ENCODE results near the gene RETREG1. TPM values are rescaled to one million over a fixed set of nuclear protein-coding genes. Genes with fewer than 3 reads are reported as not detected.
A peak's percentile ranks its signal among the peaks of the same experiment; 100 is the strongest.
"Not testable (repeated sequence)": the region's sequence is repeated elsewhere in the genome, so short reads cannot be mapped to it uniquely, and the experiment has no call there.

RETREG1 gene
- total RNA-seq, 2 donors from 2014 or later: 0.50 to 0.81 TPM

DNA sequence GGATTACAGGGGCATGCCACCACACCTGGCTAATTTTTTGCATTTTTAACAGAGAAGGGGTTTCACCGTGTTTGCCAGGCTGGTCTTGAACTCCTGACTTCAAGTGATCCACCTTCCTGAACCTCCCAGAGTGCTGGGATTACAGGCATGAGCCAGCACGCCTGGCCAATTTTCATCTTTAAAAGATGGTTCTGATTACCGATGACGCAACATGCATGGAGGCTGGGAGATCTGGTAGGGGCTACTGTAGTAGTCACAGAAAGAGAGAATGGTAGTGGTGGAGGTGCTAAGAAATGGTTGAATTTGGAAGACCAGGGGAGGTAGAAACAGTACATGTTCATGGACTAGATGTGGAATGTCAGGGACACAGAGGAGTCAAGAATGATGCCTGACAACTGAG lies 22.4 kb upstream of the RETREG1 start:
- ATAC-seq: no peak
- H3K9me3 Mint-ChIP-seq: peaks cover 9% of the 10 kb centered on the region
- no peaks in the 10 kb centered on the region for H3K4me1 Mint-ChIP-seq (ENCODE audit: low read depth in 2 of 2)
- no peak overlapping the region for H3K4me3 Mint-ChIP-seq
- no peak overlapping the region for H3K27ac Mint-ChIP-seq
- no peaks in the 10 kb centered on the region for H3K36me3 Mint-ChIP-seq
- H3K27me3 Mint-ChIP-seq: no peaks in the 10 kb centered on the region
- no peak for DNase-seq (ENCODE audit: low spot score)

DNA sequence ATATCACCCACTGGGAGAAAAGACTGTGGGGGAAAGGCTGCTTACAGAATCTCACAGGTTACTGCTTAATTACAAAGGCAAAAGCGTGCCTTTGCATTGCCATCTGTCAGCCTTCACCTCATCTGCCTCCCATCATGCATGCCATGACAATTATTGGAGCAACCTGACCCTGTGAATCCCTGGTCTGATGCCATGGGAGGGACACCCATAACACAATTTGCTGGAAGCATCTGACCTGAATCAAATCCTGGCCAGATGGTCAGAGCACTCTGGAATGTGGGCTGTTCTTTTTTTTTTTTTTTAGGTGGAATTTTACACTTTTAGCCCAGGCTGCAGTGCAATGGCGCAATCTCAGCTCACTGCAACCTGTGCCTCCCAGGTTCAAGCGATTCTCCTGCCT lies 11.6 kb upstream of the RETREG1 start:
- Mint-ChIP-seq H3K36me3 (no peaks in the 10 kb centered on the region), H3K9me3 (peaks cover 4% of the 10 kb centered on the region), H3K27me3 (peaks cover 0 to 10% of the 10 kb centered on the region in 2 donors), H3K4me3 (no peak overlapping the region), H3K27ac (no peak overlapping the region), H3K4me1 (ENCODE audit: low read depth in 2 of 2) (peaks cover 0 to 3% of the 10 kb centered on the region in 2 donors)
- DNase-seq (ENCODE audit: low spot score) (no peak), ATAC-seq (no peak)

DNA sequence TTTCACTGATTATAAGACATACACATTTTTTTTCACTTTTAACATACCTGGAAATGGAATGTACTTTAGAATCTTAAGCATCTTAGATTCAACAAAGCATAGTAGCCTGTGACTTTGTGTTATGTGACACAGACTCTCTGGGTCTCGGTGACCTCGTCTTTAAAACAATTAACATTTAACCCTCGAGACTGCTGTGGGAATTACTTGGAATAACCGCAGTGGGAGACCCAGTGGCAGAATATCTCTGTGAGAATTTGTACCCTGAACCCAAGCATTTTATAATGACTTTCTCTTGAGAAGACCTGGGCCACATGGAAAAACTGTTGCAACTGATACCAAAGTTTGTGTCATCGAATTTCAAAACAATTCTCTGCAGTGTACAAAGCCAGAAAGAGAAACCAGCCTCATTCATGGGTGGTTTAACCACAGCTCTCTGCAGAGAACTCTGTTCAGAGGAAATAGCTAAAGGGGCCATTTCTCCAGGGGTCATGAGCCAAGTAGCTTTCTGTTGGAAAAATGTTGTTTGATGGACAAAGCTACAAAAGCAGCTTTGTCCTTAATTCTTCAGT lies 10.0 kb upstream of the RETREG1 start:
- Mint-ChIP-seq H3K27me3 (peaks cover 0 to 10% of the 10 kb centered on the region in 2 donors), H3K27ac (no peak overlapping the region), H3K36me3 (no peaks in the 10 kb centered on the region), H3K9me3 (peaks cover 4% of the 10 kb centered on the region), H3K4me1 (ENCODE audit: low read depth in 2 of 2) (peaks cover 0 to 3% of the 10 kb centered on the region in 2 donors), H3K4me3 (no peak overlapping the region)
- DNase-seq (ENCODE audit: low spot score) (no peak), ATAC-seq (peak in 1 of 2 donors; percentile 45)

DNA sequence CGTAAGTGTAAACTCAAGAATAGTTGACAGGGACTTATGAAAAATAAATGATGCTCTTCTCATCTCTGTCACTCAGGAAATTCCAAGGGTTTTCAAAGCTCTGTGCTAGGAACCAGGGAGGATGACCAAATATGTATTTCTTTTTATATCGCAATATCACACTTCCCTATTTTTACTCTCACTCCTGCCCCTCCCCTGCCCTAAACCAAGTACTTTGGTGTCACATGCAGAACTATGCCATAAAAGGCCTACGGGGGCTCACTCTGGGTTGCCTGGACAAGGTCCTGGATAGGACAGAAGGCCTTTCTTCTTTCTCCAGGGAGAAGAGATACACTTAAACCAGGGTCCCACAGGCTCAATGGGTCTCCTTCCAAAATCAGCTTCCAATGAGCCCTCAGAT lies 8.3 kb upstream of the RETREG1 start:
- H3K9me3 Mint-ChIP-seq: no peaks in the 10 kb centered on the region
- no peak overlapping the region for H3K27ac Mint-ChIP-seq
- ATAC-seq (no peak), DNase-seq (ENCODE audit: low spot score) (no peak)
- H3K27me3 Mint-ChIP-seq: peaks cover 0 to 10% of the 10 kb centered on the region in 2 donors
- peaks cover 0 to 3% of the 10 kb centered on the region in 2 donors for H3K4me1 Mint-ChIP-seq (ENCODE audit: low read depth in 2 of 2)
- no peak overlapping the region for H3K4me3 Mint-ChIP-seq
- H3K36me3 Mint-ChIP-seq: no peaks in the 10 kb centered on the region

DNA sequence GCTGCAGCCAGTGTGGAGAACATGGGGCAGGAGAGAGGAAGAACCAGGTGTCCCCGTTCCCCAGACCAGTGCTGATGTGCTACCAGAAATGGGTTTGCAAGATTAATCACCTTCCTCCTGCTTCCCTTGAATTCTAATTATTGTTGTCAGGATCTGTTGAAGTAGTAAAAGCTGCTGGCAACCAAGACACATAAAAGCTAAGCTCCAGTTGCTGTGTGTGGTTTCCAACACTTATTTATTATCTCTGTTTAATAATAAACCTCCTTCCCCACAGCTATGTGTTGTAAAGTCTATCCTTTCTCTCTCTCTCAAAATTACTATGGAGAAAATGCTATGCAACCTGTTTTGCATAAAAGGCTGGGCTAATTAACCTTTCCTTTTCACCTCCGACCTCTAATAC lies 2.3 kb upstream of the RETREG1 start:
- DNase-seq (ENCODE audit: low spot score) (no peak), ATAC-seq (no peak)
- no peak overlapping the region for H3K27ac Mint-ChIP-seq
- peaks cover 3 to 15% of the 10 kb centered on the region in 2 donors for H3K27me3 Mint-ChIP-seq
- H3K9me3 Mint-ChIP-seq: no peaks in the 10 kb centered on the region
- no peaks in the 10 kb centered on the region for H3K36me3 Mint-ChIP-seq
- peaks cover 0 to 7% of the 10 kb centered on the region in 2 donors for H3K4me1 Mint-ChIP-seq (ENCODE audit: low read depth in 2 of 2)
- no peak overlapping the region for H3K4me3 Mint-ChIP-seq

DNA sequence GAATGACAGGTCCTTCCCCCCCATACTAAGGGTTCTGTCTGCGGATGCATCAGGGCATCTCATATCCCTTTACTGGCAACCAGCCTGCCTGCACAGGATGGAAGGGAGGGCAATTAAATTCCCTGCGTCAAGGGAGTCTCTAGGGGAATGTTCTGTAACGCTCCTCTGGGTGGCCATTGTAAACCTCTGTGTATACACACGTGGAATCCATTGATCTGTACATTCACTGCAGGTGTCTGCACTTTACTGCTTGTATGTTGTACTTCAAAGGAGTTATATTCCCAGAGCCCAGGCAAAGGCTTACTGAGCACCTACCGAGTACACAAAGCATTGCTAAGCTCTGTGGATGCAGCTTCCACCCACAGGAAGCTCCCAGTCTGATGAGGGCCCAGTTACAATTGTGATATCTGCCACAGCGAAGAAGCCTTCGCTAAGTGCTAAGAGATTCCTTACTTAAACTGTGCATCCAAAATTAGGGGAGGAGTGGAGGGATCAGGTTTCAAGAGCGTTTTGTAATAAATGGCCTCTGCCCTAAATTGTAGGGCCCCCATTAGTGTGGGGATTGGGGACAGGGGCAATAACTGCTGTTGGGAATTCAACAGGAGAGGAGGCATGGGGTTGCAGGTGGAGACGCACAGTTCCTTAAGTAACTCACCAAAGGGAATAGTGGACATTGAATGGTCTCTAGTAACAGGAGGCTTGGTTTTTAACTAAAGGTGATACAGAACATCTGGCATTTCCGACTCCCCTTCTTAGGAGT lies 1.5 kb upstream of the RETREG1 start:
- Mint-ChIP-seq H3K27me3 (peaks cover 3 to 15% of the 10 kb centered on the region in 2 donors), H3K36me3 (no peaks in the 10 kb centered on the region), H3K9me3 (no peaks in the 10 kb centered on the region), H3K4me3 (no peak overlapping the region), H3K4me1 (ENCODE audit: low read depth in 2 of 2) (peaks cover 0 to 7% of the 10 kb centered on the region in 2 donors), H3K27ac (no peak overlapping the region)
- DNase-seq (ENCODE audit: low spot score): no peak
- ATAC-seq: no peak

DNA sequence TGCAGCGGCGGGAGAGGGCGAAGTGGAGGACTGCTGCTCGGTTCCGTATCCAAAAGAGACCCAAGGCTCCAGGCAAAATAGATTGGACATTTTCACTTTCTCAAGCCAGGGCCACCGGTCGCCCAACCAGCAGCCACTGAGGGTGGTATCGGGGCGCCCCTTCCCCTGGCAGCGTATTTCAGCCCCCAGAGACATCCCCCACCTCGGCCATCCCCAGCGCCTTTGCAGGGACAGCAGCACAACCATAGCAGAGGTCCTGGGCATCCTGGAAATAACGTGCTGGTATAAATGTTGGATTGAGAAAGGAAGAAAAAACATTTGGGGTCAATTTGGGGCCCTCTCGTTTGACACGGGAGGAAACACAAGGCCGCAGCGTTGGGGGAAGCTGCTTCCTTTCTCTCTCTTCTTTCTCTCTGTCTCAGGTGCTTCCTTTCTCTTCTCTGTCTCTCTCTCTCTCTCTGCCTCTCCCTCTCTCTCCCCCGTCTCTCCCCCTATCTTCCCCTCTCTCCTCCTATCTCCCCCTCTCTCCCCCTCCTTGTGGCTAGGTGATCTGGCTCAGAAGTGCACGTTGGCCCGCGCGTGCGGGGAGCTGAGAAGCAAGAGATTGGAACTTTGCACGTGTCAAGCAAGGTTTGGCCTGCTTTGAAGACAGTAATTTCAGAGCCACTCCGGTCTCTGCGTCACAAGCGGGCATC lies 624 bp upstream of the RETREG1 start:
- Mint-ChIP-seq H3K9me3 (no peaks in the 10 kb centered on the region), H3K4me1 (ENCODE audit: low read depth in 2 of 2) (peaks cover 0 to 7% of the 10 kb centered on the region in 2 donors), H3K36me3 (no peaks in the 10 kb centered on the region), H3K27ac (no peak overlapping the region), H3K4me3 (no peak overlapping the region), H3K27me3 (peaks cover 3 to 15% of the 10 kb centered on the region in 2 donors)
- no peak for DNase-seq (ENCODE audit: low spot score)
- ATAC-seq: no peak

DNA sequence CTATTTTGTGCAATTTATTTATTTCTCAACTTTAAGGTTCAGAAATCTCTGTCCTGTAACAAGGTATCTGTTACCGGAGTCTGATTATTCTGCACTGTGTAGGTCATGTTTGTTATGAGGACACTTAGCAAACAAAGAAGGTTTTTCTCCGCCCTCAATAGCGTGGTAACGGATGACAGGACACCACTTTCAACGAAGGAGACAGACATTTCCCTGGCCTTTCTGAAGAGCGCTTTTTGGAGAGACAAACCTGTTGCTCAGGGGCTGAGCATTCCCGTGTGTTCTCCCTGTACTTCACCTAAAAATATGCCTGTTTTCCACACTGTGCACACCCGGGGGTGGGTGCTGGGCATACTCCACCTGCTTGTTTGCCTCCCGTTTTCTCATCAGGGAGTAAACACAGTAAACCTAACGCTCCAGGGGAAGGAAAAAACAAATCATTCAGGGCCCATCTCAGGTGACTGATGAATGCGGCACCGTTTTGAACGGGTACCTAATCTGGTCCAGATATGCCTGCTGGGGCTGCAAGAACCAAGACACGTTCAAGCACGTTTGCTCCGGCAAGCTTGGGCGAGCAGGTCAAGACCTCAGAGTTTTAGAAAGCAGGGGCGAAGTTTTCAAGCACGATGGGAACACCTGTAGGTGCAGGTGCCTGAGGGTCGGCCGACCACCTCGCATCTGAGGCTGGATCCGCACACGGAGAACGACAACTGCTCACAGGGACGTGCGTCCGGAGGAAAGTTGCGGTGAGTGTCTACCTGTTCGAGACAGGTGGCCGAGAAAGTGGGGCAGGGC lies 859 bp downstream of the RETREG1 start:
- Mint-ChIP-seq H3K4me3 (peak overlapping the region; percentile 51), H3K36me3 (no peaks in the 10 kb centered on the region), H3K4me1 (ENCODE audit: low read depth in 2 of 2) (peaks cover 0 to 7% of the 10 kb centered on the region in 2 donors), H3K27me3 (peaks cover 3 to 15% of the 10 kb centered on the region in 2 donors), H3K27ac (no peak overlapping the region), H3K9me3 (peaks cover 3% of the 10 kb centered on the region)
- DNase-seq (ENCODE audit: low spot score): no peak
- ATAC-seq: no peak

DNA sequence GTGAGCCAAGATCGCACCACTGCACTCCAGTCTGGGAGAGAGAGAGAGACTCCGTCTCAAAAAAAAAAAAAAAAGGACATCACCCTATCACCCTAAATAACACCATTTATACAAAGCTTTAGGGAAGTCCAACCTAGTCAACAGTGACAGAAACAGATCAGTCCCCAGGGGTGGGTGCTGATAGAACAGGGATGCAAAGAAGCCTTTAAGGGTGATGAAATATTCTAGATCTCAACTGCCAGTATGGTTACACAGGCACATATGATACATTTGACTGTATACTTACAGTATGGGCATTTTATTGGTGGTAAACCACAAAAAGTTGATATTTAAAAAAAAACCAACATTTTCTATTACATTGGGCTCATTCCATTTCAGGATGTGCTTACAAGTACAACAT lies 4.8 kb downstream of the RETREG1 start:
- DNase-seq (ENCODE audit: low spot score): no peak
- H3K4me1 Mint-ChIP-seq (ENCODE audit: low read depth in 2 of 2): peaks cover 0 to 7% of the 10 kb centered on the region in 2 donors
- H3K4me3 Mint-ChIP-seq: no peak overlapping the region
- no peak for ATAC-seq
- no peak overlapping the region for H3K27ac Mint-ChIP-seq
- no peaks in the 10 kb centered on the region for H3K36me3 Mint-ChIP-seq
- peaks cover 3 to 15% of the 10 kb centered on the region in 2 donors for H3K27me3 Mint-ChIP-seq
- H3K9me3 Mint-ChIP-seq: peaks cover 3% of the 10 kb centered on the region

DNA sequence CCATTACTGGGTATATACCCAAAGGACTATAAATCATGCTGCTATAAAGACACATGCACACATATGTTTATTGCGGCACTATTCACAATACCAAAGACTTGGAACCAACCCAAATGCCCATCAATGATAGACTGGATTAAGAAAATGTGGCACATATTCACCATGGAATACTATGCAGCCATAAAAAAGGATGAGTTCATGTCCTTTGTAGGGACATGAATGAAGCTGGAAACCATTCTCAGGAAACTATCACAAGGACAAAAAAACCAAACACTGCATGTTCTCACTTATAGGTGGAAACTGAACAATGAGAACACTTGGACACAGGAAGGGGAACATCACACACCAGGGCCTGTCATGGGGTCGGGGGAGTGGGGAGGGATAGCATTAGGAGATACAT lies 5.9 kb downstream of the RETREG1 start:
- H3K27me3 Mint-ChIP-seq: peaks cover 3 to 14% of the 10 kb centered on the region in 2 donors

DNA sequence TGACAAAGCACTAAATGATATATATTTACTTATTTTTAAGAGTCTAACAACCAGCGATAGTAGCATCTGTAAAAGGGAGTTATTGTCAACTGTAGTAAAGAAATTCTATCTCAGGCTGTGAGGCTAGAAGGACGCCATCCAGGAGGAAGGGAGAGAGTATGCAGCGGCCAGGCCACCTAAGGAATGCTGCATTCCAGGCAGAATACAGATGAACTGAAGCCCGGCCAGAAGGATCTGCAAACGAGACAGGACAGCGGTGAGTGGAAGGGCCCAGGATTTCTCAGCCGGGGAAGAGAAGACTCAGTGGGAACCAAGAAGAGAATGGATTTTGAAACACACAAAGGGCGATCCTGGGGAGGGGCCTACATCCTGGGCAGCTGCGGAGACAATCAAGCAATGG lies 7.4 kb downstream of the RETREG1 start:
- Mint-ChIP-seq H3K27ac (no peak overlapping the region), H3K4me3 (no peak overlapping the region), H3K36me3 (no peaks in the 10 kb centered on the region), H3K27me3 (peaks cover 0 to 3% of the 10 kb centered on the region in 2 donors), H3K4me1 (ENCODE audit: low read depth in 2 of 2) (no peaks in the 10 kb centered on the region), H3K9me3 (peaks cover 3% of the 10 kb centered on the region)
- no peak for DNase-seq (ENCODE audit: low spot score)
- ATAC-seq: no peak

More for the DNA sequence above, 5.9 kb downstream of the RETREG1 start:
- DNase-seq (ENCODE audit: low spot score); H3K36me3 Mint-ChIP-seq; H3K4me1 Mint-ChIP-seq (ENCODE audit: low read depth in 2 of 2); ATAC-seq; H3K4me3 Mint-ChIP-seq; H3K27ac Mint-ChIP-seq; H3K9me3 Mint-ChIP-seq: not testable (repeated sequence)

DNA sequence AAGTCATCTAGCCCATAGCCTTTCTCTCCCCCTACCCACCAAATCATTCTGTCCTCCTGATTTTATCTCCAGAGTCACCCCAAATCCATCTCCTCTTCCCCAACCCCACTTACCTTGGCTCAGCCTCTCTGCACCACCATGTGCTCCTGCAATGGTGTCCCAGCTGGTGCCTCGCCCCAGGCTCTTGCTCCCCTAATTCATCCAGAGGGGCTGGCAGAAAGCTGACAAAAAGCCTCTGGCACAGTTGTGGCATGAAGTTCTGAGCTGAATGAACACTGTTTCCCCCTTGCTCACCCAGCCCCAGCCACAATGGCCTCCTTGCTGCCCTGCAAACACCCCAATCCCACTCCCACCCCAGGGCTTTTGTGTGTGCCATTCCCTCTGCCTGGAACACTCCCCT lies 10.2 kb downstream of the RETREG1 start:
- H3K27ac Mint-ChIP-seq: no peak overlapping the region
- peaks cover 3% of the 10 kb centered on the region for H3K9me3 Mint-ChIP-seq
- no peaks in the 10 kb centered on the region for H3K4me1 Mint-ChIP-seq (ENCODE audit: low read depth in 2 of 2)
- DNase-seq (ENCODE audit: low spot score) (no peak), ATAC-seq (no peak)
- H3K4me3 Mint-ChIP-seq: no peak overlapping the region
- H3K27me3 Mint-ChIP-seq: peaks cover 0 to 5% of the 10 kb centered on the region in 2 donors
- H3K36me3 Mint-ChIP-seq: no peaks in the 10 kb centered on the region

DNA sequence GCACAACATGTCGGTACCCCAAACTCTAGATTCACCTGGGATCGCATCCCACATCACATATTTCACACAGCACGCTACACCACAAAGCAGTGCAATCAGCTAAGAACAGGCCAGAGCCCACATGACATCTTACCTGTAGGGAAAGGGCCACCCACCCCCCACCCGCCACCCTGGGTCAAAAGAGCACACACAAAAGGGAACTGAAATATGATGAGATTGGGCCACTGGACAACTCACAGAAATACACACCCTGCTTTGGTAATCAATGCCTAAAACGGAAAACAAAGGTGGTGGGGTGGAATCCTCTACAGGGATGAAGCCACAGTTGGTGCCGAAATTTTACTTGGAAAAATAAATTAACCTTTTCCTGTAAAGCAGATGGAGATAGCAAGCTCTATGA lies 13.1 kb downstream of the RETREG1 start:
- peaks cover 5 to 7% of the 10 kb centered on the region in 2 donors for H3K27me3 Mint-ChIP-seq
- H3K36me3 Mint-ChIP-seq: no peaks in the 10 kb centered on the region
- no peak overlapping the region for H3K4me3 Mint-ChIP-seq

More for the DNA sequence above, 13.1 kb downstream of the RETREG1 start:
- no peak for DNase-seq (ENCODE audit: low spot score)
- no peaks in the 10 kb centered on the region for H3K4me1 Mint-ChIP-seq (ENCODE audit: low read depth in 2 of 2)
- no peak for ATAC-seq
- no peak overlapping the region for H3K27ac Mint-ChIP-seq
- no peaks in the 10 kb centered on the region for H3K9me3 Mint-ChIP-seq
